NT2/D1 (cell line): ENCODE measurements around the gene HOXD4.

ENCODE experiments used
- SUZ12 ChIP-seq: IDR thresholded peaks from 2 replicates; pipeline ENCODE4 v1.6.1; 2011; ENCODE audit not compliant: insufficient read length, insufficient read depth; ENCODE audit errors: extremely low read depth
- YY1 ChIP-seq: IDR thresholded peaks from 2 replicates; pipeline ENCODE4 v1.6.1; 2011; ENCODE audit not compliant: insufficient read length, insufficient read depth

DNA sequence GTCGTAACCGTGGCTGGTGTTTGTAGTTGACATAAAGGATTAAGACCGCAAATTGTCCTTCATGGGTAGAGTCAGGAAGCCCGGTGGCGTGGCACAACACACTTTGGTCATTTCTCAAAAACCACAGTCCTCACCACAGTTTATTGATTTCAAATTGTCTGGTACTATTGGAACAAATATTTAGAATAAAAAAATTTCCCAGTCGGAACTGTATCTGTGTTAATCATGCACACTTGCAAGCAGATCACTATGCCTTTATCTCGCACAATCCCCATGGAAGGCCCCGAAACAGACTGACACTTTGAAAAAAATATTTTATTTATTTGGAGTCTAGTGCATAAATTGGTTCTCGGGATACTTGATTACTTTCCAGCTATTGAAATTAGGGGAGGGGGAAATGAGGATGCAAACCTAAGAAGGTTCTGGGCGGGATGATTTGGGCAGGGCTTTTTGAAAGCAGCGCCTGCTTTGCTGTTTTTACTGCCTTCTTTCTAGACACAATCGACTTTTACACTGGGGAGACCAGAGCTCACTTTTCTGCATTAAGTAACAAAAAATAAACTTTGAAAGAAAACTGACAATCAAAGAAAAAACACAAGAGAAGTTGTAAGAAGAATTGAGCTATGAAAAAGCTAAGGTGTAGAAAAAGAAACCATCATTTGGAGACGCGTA is 21.7 kb downstream of the HOXD4 start:
- TF ChIP-seq YY1 (no peak), SUZ12 (no peak)
